Measurements from ENCODE around the gene TOM1L2.
"Not testable (repeated sequence)": the region's sequence is repeated elsewhere in the genome, so short reads cannot be mapped to it uniquely, and the experiment has no call there.

TOM1L2 gene

DNA sequence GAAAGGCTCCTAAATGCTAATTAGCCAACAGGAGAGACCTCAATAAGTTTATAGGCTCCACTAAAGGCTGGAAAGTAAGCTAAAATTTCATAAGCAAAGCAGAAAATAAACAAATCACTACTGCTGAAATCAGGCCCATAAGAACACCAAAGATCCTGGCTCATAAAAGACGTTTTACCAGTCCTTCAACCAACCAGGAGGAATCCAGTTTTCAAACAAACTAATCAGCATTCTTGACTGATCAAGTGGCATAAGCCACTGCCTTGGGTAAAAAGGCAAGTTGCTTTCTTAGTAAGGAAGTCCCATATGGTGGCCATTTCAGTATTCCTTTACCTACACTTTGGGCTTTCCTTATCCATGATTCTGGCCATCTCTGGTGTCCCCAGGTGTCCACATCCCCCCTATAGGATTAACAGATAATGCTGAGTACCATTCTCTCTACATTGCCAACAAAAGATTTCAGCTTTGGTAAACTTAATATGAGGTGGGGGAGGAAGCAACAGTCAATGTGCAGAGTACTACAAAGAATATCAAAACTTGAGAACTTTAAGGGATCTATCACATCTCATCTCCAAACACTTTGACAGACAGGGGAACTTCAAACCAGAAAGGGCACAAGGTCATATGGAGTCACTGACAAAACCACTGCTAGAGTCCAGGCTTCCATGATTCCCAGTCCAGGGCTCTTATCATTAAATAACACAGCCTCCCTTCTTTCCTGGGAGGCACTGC is 1.3 kb downstream of the TOM1L2 start:
- DNase-seq (ENCODE audit: low read depth), result no peak

DNA sequence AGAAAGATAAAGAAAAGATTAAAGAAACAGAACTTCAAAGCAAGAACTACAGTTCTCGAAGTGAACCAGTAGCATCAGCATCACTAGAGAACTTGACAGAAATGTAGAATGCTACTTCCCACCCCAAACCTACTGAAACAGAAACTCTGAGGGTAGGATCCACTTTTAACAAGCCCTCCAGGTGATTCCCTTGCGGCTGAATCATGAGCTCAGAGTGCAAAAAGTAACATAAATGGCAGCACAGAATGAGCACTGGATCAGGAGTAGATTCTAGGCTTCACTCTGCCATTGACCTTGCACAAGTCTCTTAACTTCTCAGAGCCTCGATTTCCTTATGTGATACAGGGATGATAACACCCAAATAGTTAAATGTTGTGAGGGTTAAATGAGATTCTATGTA is 5.8 kb downstream of the TOM1L2 start:
- no peak for DNase-seq (ENCODE audit: low read depth)

- DNase-seq (ENCODE audit: low read depth), result no peak
Observed at GRCh38 chr17:17965152-17965721, 7.0 kb downstream of the TOM1L2 start.

DNA sequence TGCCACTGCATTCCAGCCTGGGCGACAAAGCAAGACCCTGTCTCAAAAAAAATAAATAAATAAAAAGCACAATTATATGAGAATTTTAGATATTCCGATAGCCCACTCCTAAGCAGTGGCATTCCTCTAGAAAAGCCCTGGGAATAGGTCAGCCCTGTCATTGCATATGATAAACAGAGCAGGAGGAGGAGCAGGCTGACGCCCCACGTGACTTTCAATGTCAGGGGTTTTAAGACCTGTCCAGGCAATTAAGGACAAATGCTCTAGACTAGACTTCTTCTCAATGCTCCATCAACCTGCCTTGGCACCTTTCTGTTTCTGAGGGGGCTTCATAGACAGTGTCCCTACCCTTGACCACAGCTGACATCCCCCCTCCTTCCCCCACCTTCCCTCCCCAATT is 7.5 kb downstream of the TOM1L2 start:
- DNase-seq (ENCODE audit: low read depth), result no peak

GRCh38 chr17:17963694-17964436 is 8.3 kb downstream of the TOM1L2 start:
- DNase-seq (ENCODE audit: low read depth), result no peak

DNA sequence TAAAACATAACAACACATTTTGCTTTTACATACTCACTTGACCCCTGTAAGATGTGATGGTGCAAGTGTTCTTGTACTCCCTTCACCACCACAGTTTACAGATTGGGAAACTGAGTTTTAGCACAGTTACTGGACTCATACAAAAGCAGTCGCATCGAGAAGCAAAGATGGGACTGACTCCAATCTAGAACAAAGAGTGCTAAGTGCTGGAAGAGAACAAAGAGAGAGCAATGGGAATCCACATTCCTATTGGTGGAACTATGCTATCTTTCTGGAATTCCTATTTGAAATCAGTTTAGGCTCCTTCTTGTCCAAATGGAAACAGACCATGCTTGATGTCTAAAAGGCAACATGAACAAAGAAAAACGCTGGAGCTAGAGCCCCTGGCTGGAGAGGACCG is 9.1 kb downstream of the TOM1L2 start:
- DNase-seq (ENCODE audit: low read depth), result no peak

- no peak for DNase-seq (ENCODE audit: low read depth)
Observed at GRCh38 chr17:17960500-17961030, 11.6 kb downstream of the TOM1L2 start.

DNA sequence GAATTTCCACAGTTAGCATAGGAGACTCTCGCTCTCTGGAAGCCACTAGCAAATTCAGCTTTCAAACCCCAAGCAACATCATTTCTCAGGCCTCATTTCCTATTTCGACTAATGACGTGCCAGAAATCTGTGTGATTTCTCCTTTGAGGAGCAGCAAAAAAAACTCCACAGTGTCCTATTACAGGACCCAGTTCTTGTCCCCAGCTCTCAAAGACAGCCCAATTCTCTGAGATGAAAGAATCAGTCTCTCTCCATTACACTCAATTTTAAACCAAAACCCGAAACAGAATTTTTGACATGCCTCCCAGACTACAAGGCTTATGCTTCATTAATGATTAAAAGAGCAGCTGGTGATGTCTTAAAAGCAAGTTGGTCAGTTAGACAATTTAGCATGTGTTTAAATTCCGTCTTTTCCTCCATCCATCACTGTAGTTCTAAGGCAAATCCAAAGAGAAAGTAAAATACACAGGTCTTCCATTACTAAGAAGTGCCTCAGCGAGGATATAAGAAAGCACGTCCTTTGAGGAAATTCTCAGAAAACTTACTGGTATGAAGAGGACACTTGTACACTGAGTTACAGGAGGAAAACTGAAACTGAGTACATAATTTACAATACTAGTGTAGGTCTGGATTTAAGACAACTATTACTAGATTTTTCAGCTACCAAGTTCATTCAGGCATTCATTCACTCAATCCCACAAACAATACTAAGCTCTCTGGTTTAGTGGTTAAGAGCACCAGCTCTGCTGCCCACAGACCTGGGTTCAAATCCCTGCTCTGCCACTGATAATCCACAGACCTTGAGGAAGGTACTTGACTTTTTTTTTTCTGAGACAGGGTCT is 12.5 kb downstream of the TOM1L2 start:
- DNase-seq (ENCODE audit: low read depth), result no peak

DNA sequence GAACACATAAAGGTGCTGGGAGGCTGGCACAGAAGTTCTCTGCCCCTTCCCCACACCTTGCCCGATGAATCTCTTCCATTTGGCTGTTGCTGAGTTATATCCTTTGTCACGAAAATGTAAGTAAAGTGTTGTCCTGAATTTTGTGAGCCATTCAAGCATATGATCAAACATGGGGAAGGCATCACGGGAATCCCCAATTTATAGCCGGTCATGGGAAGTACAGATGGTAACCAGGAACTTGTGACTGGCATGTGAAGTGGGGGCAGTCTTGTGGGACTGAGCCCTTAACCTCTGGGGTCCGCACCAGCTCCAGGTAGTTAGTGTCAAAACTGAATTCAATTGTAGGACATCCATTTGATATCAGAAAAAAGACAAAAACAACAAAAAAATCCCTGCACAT is 13.2 kb downstream of the TOM1L2 start:
- DNase-seq (ENCODE audit: low read depth), result no peak

- no peak for DNase-seq (ENCODE audit: low read depth)
Observed at GRCh38 chr17:17957584-17957916, 14.7 kb downstream of the TOM1L2 start.

DNA sequence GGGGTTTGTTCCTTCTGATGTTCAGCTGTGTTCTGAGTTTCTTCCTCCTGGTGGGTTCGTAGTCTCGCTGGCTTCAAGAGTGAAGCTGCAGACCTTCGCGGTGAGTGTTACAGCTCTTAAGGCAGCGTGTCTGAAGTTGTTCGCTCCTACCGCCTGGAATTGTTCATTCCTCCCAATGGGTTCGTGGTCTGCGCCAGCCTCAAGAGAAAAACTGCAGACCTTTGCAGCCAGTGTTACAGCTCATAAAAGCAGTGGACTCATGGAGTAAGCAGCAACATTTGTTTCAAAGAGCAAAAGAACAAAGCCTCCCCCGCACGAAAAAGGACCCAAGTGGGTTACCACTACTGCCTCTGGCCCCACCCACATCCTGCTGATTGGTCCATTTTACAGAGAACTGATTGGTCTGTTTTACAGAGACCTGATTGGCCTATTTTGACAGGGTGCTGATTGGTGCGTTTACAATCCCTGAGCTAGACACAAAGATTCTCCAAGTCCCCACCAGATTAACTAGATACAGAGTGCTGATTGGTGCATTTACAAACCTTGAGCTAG is 16.3 kb downstream of the TOM1L2 start:
- DNase-seq (ENCODE audit: low read depth), result not testable (repeated sequence)

GRCh38 chr17:17954079-17954478 is 18.1 kb downstream of the TOM1L2 start:
- DNase-seq (ENCODE audit: low read depth), result no peak

DNA sequence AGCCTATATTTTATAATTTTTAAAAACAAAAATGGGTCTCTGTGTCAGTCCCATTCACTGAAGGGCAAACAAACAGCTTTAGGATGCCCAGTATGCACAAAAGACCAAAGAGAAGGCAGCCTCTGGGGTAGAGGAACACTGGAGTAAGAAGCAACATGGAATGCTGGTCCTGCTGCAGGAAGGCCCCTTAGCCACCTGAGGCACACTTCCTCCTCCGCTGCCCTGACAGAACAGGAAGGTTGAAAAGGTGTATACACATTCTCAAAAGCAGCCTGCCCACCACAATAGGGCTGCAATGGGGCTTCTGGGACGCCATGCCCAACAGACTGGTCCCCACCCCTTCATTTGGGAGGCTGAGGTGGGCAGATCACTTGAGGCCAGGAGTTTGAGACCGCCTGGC is 19.5 kb downstream of the TOM1L2 start:
- no peak for DNase-seq (ENCODE audit: low read depth)

DNA sequence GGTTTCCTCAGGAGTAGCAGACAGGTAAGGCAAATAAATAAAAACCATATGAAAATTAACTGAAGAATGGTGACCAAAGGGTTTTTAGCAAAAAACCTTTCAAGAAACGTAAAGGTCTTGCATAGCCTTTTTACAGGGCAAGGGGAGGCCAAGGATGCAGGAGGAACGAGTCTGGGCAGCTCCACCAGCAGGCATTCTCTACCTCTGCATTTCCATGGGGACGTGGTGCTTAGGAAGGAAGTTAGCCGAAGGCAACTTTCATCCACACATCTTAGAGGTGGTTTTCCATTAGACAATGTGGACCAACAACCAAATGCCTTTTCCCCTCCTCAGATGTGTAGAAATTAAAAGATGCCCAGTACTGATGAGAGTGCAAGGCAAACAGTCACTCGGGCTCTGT is 20.7 kb downstream of the TOM1L2 start:
- DNase-seq (ENCODE audit: low read depth), result no peak

DNA sequence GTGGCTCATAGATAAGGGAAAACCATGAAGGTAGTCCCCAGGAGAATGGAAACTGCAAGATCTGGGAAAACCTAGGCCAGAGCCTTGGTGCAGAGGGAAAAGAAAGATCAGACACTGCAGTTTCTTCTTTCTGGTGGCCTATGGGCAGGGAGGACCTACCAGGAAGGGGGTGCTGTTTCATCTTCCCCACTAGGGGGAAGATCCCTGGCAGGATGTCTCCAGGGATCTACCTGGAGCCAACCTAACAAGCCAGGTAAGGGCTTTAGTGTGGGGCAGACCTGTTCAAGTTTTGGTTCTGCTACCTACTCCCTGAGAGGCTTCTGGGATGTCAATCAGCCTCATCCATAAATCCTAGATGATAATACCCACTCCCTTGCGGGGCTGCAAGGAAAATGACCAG is 21.4 kb downstream of the TOM1L2 start:
- no peak for DNase-seq (ENCODE audit: low read depth)

- no peak for DNase-seq (ENCODE audit: low read depth)
Observed at GRCh38 chr17:17950347-17950746, 21.9 kb downstream of the TOM1L2 start.

GRCh38 chr17:17947966-17948365 is 24.2 kb downstream of the TOM1L2 start:
- DNase-seq (ENCODE audit: low read depth), result no peak

DNA sequence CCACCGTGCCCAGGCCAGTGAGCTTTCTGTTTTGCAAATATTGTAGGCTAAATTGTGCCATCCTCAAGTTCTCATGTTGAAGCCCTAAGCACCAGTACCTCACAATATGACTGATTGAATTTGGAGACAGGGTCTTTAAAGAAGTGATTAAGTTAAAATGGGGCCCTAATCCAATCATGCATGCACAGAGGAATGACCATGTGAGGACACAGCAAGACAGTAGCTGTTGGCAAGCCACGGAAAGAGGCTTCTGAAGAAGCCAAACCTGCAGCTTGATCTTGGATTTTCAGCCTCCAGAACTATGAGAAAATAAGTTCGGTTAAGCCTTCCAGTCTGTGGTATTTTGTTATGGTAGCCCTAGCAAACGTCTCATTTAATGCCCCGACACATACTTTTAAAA is 24.9 kb downstream of the TOM1L2 start:
- no peak for DNase-seq (ENCODE audit: low read depth)

DNA sequence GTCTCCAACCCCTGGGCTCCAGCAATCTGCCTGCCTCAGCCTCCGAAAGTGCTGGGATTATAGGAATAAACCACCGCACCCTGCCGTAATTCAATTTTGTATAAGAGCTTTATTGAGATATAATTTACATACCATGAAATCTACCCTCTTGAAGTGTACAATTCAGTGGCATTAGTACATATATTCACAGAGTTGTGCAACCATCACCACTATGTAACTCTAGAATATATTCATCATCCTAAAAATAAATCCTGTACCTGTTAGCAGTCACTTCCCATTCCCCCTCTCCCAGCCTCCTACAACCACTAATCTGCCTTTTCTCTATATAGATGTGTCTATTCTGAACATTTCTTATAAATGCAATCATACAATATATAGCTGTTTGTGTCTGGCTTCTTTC is 26.1 kb downstream of the TOM1L2 start:
- no peak for DNase-seq (ENCODE audit: low read depth)

GRCh38 chr17:17944743-17945142 is 27.5 kb downstream of the TOM1L2 start:
- DNase-seq (ENCODE audit: low read depth), result no peak

DNA sequence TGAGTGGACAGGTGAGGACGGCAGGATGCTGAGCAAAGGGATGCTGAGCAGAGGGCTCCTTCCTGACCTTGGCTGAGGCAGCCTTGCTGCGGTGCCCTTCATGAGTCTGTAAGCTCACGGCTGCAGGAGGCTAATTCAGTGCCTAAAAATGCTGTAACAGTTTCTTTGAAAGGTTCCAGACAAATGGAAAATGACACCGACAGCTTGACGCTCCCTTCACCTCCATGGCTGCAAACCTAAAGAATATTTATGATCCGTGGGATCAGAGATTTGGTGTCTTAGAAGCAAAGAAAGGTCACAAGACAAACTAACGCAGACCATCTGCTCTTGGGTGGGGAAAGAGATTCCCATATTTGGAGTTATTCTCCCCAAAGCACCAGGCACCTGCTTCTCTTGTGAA is 28.0 kb downstream of the TOM1L2 start:
- no peak for DNase-seq (ENCODE audit: low read depth)
